Epithelial cell of prostate (primary cell): ENCODE results near the gene RAPGEF5.

Experiments used
- DNase-seq: peaks from one replicate; pipeline ENCODE4 v3.0.0-alpha.2; 2011; ENCODE audit warnings: low read depth, low spot score
- H3K27ac ChIP-seq: fragments of 450-650 bp; 2 replicates; pipeline ENCODE4 v1.5.1; 2017; ENCODE audit warnings: mild to moderate bottlenecking

The RAPGEF5 gene

GRCh38 chr7:22140578-22140977, 216.4 kb downstream of the RAPGEF5 start:
- H3K27ac ChIP-seq, result no peak overlapping the region
- no peak for DNase-seq

- no peak overlapping the region for H3K27ac ChIP-seq
- no peak for DNase-seq
These were observed 218.1 kb downstream of the RAPGEF5 start for GRCh38 chr7:22138886-22139285.

GRCh38 chr7:22138106-22138505, 218.8 kb downstream of the RAPGEF5 start:
- DNase-seq, result no peak
- H3K27ac ChIP-seq, result no peak overlapping the region

- H3K27ac ChIP-seq, result no peak overlapping the region
- DNase-seq, result no peak
These were observed 219.5 kb downstream of the RAPGEF5 start for GRCh38 chr7:22137466-22137865.

GRCh38 chr7:22137026-22137425, 219.9 kb downstream of the RAPGEF5 start:
- no peak overlapping the region for H3K27ac ChIP-seq
- no peak for DNase-seq

GRCh38 chr7:22129819-22130580, 227.0 kb downstream of the RAPGEF5 start:
- no peak for DNase-seq
- no peak overlapping the region for H3K27ac ChIP-seq

GRCh38 chr7:22129166-22129565, 227.8 kb downstream of the RAPGEF5 start:
- H3K27ac ChIP-seq, result no peak overlapping the region
- no peak for DNase-seq

- H3K27ac ChIP-seq, result no peak overlapping the region
- no peak for DNase-seq
These were observed 228.4 kb downstream of the RAPGEF5 start for GRCh38 chr7:22128528-22128920.

GRCh38 chr7:22127835-22128527, 229.0 kb downstream of the RAPGEF5 start:
- no peak overlapping the region for H3K27ac ChIP-seq

GRCh38 chr7:22125436-22125835, 231.5 kb downstream of the RAPGEF5 start:
- no peak overlapping the region for H3K27ac ChIP-seq

More at GRCh38 chr7:22127835-22128527, 229.0 kb downstream of the RAPGEF5 start:
- no peak for DNase-seq

GRCh38 chr7:22124941-22125340, 232.0 kb downstream of the RAPGEF5 start:
- no peak for DNase-seq
- H3K27ac ChIP-seq, result no peak overlapping the region

More at GRCh38 chr7:22125436-22125835, 231.5 kb downstream of the RAPGEF5 start:
- DNase-seq, result no peak

GRCh38 chr7:22123139-22123538, 233.8 kb downstream of the RAPGEF5 start:
- no peak overlapping the region for H3K27ac ChIP-seq
- DNase-seq, result no peak

- no peak overlapping the region for H3K27ac ChIP-seq
- no peak for DNase-seq
These were observed 235.1 kb downstream of the RAPGEF5 start for GRCh38 chr7:22121702-22122474.

GRCh38 chr7:22120391-22121053, 236.4 kb downstream of the RAPGEF5 start:
- no peak for DNase-seq
- no peak overlapping the region for H3K27ac ChIP-seq

- H3K27ac ChIP-seq, result no peak overlapping the region
- no peak for DNase-seq
These were observed 239.7 kb downstream of the RAPGEF5 start for GRCh38 chr7:22117222-22117621.

GRCh38 chr7:22116451-22117030, 240.4 kb downstream of the RAPGEF5 start:
- no peak for DNase-seq
- H3K27ac ChIP-seq, result no peak overlapping the region

GRCh38 chr7:22115689-22116088, 241.3 kb downstream of the RAPGEF5 start:
- H3K27ac ChIP-seq, result no peak overlapping the region
- DNase-seq, result no peak

GRCh38 chr7:22114440-22114981, 242.4 kb downstream of the RAPGEF5 start:
- H3K27ac ChIP-seq, result no peak overlapping the region
- DNase-seq, result no peak

- H3K27ac ChIP-seq, result no peak overlapping the region
- DNase-seq, result no peak
These were observed 243.9 kb downstream of the RAPGEF5 start for GRCh38 chr7:22113041-22113440.

GRCh38 chr7:22111661-22112060, 245.3 kb downstream of the RAPGEF5 start:
- DNase-seq, result no peak
- no peak overlapping the region for H3K27ac ChIP-seq
